GM21717 (cell line): ENCODE measurements around the gene ANKMY2.
A peak's percentile ranks its signal among the peaks of the same experiment; 100 is the strongest.
"Not testable (repeated sequence)": the region's sequence is repeated elsewhere in the genome, so short reads cannot be mapped to it uniquely, and the experiment has no call there.

Experiments used
- ATAC-seq: cut with Tn5 transposase; IDR thresholded peaks from one replicate; pipeline ENCODE4 v1.9.1; 2021; ENCODE audit warnings: mild to moderate bottlenecking, moderate library complexity; ENCODE audit not compliant: unreplicated experiment

The ANKMY2 gene

GRCh38 chr7:16659854-16660497, 14.4 kb upstream of the ANKMY2 start:
- ATAC-seq = not testable (repeated sequence)

- no peak for ATAC-seq
Measured at GRCh38 chr7:16657656-16658279, 12.2 kb upstream of the ANKMY2 start.

GRCh38 chr7:16656141-16656540, 10.6 kb upstream of the ANKMY2 start:
- no peak for ATAC-seq

GRCh38 chr7:16655394-16655793, 9.8 kb upstream of the ANKMY2 start:
- ATAC-seq = no peak

- ATAC-seq = no peak
Measured at GRCh38 chr7:16652888-16653287, 7.3 kb upstream of the ANKMY2 start.

- ATAC-seq = no peak
Measured at GRCh38 chr7:16652240-16652583, 6.7 kb upstream of the ANKMY2 start.

- ATAC-seq = no peak
Measured at GRCh38 chr7:16651396-16652239, 6.1 kb upstream of the ANKMY2 start.

- ATAC-seq = no peak
Measured at GRCh38 chr7:16650266-16650665, 4.7 kb upstream of the ANKMY2 start.

GRCh38 chr7:16649196-16649595, 3.6 kb upstream of the ANKMY2 start:
- ATAC-seq = no peak

- ATAC-seq = no peak
Measured at GRCh38 chr7:16648551-16648950, 3.0 kb upstream of the ANKMY2 start.

GRCh38 chr7:16647435-16647960, 1.9 kb upstream of the ANKMY2 start:
- ATAC-seq = no peak

GRCh38 chr7:16646472-16647072, 1.0 kb upstream of the ANKMY2 start:
- ATAC-seq = no peak

- peak; percentile 0 for ATAC-seq
Measured at GRCh38 chr7:16644636-16645592, 640 bp downstream of the ANKMY2 start.

- ATAC-seq = no peak
Measured at GRCh38 chr7:16644157-16644556, 1.4 kb downstream of the ANKMY2 start.

- ATAC-seq = no peak
Measured at GRCh38 chr7:16638282-16639280, 7.0 kb downstream of the ANKMY2 start.

- no peak for ATAC-seq
Measured at GRCh38 chr7:16637379-16637778, 8.2 kb downstream of the ANKMY2 start.

GRCh38 chr7:16636555-16637101, 8.9 kb downstream of the ANKMY2 start:
- ATAC-seq = no peak

- no peak for ATAC-seq
Measured at GRCh38 chr7:16634271-16634738, 11.2 kb downstream of the ANKMY2 start.

- ATAC-seq = no peak
Measured at GRCh38 chr7:16630654-16631053, 14.9 kb downstream of the ANKMY2 start.
